GM19099 (cell line): ENCODE data around the gene COPG1.

Experiments
- POLR2A ChIP-seq: IDR thresholded peaks from 3 replicates; pipeline ENCODE4 v1.6.1; 2011; ENCODE audit warnings: low read depth; ENCODE audit not compliant: insufficient read length; ENCODE audit errors: extremely low read depth

Gene COPG1

GRCh38 chr3:129233538-129233937 lies 15.9 kb upstream of the COPG1 start:
- no peak for TF ChIP-seq POLR2A

GRCh38 chr3:129234441-129234840 lies 15.0 kb upstream of the COPG1 start:
- TF ChIP-seq POLR2A: no peak

- no peak for TF ChIP-seq POLR2A
Measured at GRCh38 chr3:129235344-129235917, 14.0 kb upstream of the COPG1 start.

GRCh38 chr3:129238945-129239705 lies 10.3 kb upstream of the COPG1 start:
- no peak for TF ChIP-seq POLR2A

- TF ChIP-seq POLR2A: no peak
Measured at GRCh38 chr3:129239991-129240390, 9.4 kb upstream of the COPG1 start.

GRCh38 chr3:129240436-129240835 lies 9.0 kb upstream of the COPG1 start:
- TF ChIP-seq POLR2A: no peak

GRCh38 chr3:129245141-129245540 lies 4.3 kb upstream of the COPG1 start:
- TF ChIP-seq POLR2A: no peak

- TF ChIP-seq POLR2A: no peak
Measured at GRCh38 chr3:129246636-129247035, 2.8 kb upstream of the COPG1 start.

- no peak for TF ChIP-seq POLR2A
Measured at GRCh38 chr3:129248286-129248979, 973 bp upstream of the COPG1 start.

GRCh38 chr3:129252748-129253147 lies 3.3 kb downstream of the COPG1 start:
- TF ChIP-seq POLR2A: no peak

- no peak for TF ChIP-seq POLR2A
Measured at GRCh38 chr3:129254536-129255230, 5.3 kb downstream of the COPG1 start.

GRCh38 chr3:129256270-129256669 lies 6.9 kb downstream of the COPG1 start:
- TF ChIP-seq POLR2A: no peak

- TF ChIP-seq POLR2A: no peak
Measured at GRCh38 chr3:129257609-129258008, 8.2 kb downstream of the COPG1 start.

GRCh38 chr3:129259612-129260477 lies 10.4 kb downstream of the COPG1 start:
- no peak for TF ChIP-seq POLR2A
